Measurements from ENCODE around the gene PTGIS. TPM values are rescaled to one million over a fixed set of nuclear protein-coding genes. Genes with fewer than 3 reads are reported as not detected.

The PTGIS gene
- total RNA-seq, 1 experiment from 2014 or later: 0.26 TPM

DNA sequence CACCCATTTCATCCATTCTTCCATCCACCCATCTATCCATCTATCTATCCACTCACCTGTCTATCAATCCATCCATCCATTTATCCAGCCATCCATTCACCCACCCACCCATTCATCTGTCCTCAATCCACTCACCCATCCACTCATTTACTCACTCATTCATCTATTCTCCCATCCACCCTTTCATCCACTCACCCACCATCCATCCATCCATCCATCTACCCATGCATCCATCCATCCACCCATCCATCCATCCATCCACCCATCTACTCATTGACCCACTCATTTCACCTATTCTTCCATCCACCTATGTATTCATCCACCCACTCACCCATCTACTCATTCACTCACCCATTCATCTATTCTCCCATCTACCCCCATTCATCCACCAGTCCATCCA, 24.2 kb upstream of the PTGIS start:
- Mint-ChIP-seq H3K9me3 (ENCODE audit: low read depth, unreplicated experiment) (no peaks in the 10 kb centered on the region), H3K27ac (ENCODE audit: unreplicated experiment) (peak overlapping the region; percentile 1), H3K36me3 (ENCODE audit: insufficient read depth, unreplicated experiment) (no peaks in the 10 kb centered on the region), H3K4me1 (ENCODE audit: low read depth, unreplicated experiment) (peaks cover 65% of the 10 kb centered on the region), H3K27me3 (ENCODE audit: unreplicated experiment) (no peaks in the 10 kb centered on the region), H3K4me3 (ENCODE audit: low read depth, unreplicated experiment) (no peak overlapping the region)
- CTCF ChIA-PET: interaction anchor here (1.1 kb wide), 1 partner anchor 50 kb away, joined by 3 read pairs; no protein-coding TSS in a partner anchor
- BruUV-seq (replicated peaks): no TSS peak
- TF ChIP-seq, protein P1, sequence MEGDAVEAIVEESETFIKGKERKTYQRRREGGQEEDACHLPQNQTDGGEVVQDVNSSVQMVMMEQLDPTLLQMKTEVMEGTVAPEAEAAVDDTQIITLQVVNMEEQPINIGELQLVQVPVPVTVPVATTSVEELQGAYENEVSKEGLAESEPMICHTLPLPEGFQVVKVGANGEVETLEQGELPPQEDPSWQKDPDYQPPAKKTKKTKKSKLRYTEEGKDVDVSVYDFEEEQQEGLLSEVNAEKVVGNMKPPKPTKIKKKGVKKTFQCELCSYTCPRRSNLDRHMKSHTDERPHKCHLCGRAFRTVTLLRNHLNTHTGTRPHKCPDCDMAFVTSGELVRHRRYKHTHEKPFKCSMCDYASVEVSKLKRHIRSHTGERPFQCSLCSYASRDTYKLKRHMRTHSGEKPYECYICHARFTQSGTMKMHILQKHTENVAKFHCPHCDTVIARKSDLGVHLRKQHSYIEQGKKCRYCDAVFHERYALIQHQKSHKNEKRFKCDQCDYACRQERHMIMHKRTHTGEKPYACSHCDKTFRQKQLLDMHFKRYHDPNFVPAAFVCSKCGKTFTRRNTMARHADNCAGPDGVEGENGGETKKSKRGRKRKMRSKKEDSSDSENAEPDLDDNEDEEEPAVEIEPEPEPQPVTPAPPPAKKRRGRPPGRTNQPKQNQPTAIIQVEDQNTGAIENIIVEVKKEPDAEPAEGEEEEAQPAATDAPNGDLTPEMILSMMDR (IDR thresholded peaks at IDR 0.05; ENCODE audit: unreplicated experiment): no peak
- no peak for DNase-seq
- intact Hi-C loops (cut with micrococcal nuclease; ENCODE audit: unreplicated experiment): no loop called here

DNA sequence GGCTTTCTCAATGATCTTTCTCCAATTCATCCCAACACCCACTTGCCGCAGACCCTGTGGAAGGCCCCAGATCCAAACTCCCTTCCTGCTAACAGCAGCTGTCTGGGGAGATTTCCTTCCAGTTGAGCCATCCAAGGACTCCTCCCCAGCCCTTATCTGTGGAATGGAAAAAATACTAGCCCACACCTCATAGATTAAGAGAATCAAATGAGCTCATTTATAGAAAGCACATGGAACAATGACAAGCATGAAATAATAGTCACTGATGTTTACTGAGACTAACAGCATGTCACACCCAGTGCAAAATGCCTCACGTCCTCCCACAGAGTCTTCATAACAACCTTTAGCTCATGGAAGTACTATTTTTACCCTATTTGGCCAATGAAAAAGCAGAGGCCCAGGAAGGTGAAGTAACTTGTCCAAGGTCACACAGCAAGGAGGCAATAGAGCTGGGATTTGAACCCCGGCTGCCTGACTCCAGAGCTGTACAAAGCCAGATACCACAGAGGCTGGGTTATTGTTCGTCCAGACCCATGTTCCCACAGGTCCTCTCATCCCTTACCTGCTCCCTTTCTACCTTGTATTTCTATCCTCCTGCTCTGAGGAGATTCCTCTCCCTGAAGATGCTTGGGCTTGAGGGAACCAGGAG, 23.4 kb upstream of the PTGIS start:
- DNase-seq: no peak
- Mint-ChIP-seq H3K36me3 (ENCODE audit: insufficient read depth, unreplicated experiment) (no peaks in the 10 kb centered on the region), H3K27me3 (ENCODE audit: unreplicated experiment) (no peaks in the 10 kb centered on the region), H3K4me3 (ENCODE audit: low read depth, unreplicated experiment) (no peak overlapping the region), H3K4me1 (ENCODE audit: low read depth, unreplicated experiment) (peaks cover 63% of the 10 kb centered on the region), H3K27ac (ENCODE audit: unreplicated experiment) (no peak overlapping the region), H3K9me3 (ENCODE audit: low read depth, unreplicated experiment) (no peaks in the 10 kb centered on the region)
- no TSS peak for BruUV-seq (replicated peaks)
- intact Hi-C loops (cut with micrococcal nuclease; ENCODE audit: unreplicated experiment): no loop called here
- CTCF ChIA-PET: interaction anchor here (0.6 to 1.1 kb wide), 3 partner anchors 11 to 50 kb away, joined by 3 read pairs; no protein-coding TSS in a partner anchor
- TF ChIP-seq, protein P1 (IDR thresholded peaks at IDR 0.05; ENCODE audit: unreplicated experiment): no peak

DNA sequence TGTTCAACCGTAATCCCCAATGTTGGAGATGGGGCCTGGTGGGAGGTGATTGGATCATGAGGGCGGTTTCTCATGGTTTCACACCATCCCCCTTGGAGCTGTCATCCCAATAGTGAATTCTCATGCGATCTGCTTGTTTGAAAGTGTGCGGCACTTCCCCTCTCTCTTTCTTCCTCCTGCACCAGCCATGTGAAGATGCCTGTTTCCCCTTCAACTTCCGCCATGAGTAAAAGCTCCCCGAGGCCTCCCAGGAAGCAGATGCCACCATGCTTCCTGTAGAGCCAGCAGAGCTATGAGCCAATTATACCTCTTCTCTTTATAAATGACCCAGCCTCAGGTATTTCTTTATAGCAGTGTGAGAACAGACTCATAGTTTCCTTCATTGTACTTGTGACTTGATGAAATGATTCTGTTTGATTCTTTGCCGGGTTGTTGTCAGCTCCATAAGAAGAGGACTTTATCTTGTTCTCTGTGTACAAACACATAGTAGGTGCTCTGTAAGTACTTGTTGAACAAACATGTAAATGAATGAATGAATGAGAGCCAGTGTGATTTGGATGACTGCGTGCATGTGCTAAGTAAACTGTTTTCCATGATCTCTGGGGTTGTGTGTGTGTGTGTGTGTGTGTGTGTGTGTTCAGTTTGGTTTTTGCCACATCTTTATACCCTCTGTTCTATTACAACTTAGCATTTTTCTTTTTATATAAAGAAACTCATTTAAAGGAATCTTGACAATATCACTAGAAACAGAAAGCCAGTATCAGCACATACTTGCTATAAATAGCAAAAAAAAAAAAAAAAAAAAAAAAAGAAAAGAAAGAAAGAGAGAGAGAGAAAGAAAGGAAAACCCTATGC, 22.5 kb upstream of the PTGIS start:
- Mint-ChIP-seq H3K4me1 (ENCODE audit: low read depth, unreplicated experiment) (peaks cover 60% of the 10 kb centered on the region), H3K36me3 (ENCODE audit: insufficient read depth, unreplicated experiment) (no peaks in the 10 kb centered on the region), H3K9me3 (ENCODE audit: low read depth, unreplicated experiment) (no peaks in the 10 kb centered on the region), H3K4me3 (ENCODE audit: low read depth, unreplicated experiment) (no peak overlapping the region), H3K27me3 (ENCODE audit: unreplicated experiment) (no peaks in the 10 kb centered on the region), H3K27ac (ENCODE audit: unreplicated experiment) (no peak overlapping the region)
- TF ChIP-seq, protein P1 (IDR thresholded peaks at IDR 0.05; ENCODE audit: unreplicated experiment): no peak
- intact Hi-C loops (cut with micrococcal nuclease; ENCODE audit: unreplicated experiment): no loop called here
- no TSS peak for BruUV-seq (replicated peaks)
- CTCF ChIA-PET: interaction anchor here (0.6 kb wide), 1 partner anchor 558 kb away, joined by 3 read pairs; no protein-coding TSS in a partner anchor
- DNase-seq: no peak

DNA sequence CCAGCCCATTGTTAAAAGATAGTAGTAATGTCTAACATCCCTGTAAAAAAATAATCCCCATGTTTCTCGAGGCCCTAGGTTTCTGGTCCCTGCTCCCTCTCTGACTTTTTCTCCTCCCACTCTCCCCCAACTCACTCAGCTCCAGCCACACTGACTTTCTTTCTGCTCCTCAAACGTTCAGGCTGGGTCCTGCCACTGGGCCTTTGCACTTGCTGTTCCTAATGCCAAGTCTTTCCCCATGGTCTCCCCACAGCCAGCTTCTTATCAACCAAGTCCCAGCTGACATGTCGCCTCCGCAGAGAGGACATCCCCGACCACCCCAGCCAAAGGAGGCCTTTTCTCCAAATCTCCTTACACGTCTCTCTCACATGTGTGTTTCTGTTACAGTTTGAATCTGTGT, 21.8 kb upstream of the PTGIS start:
- no TSS peak for BruUV-seq (replicated peaks)
- intact Hi-C loops (cut with micrococcal nuclease; ENCODE audit: unreplicated experiment): no loop called here
- Mint-ChIP-seq H3K4me1 (ENCODE audit: low read depth, unreplicated experiment) (peaks cover 60% of the 10 kb centered on the region), H3K36me3 (ENCODE audit: insufficient read depth, unreplicated experiment) (no peaks in the 10 kb centered on the region), H3K4me3 (ENCODE audit: low read depth, unreplicated experiment) (no peak overlapping the region), H3K27me3 (ENCODE audit: unreplicated experiment) (no peaks in the 10 kb centered on the region), H3K27ac (ENCODE audit: unreplicated experiment) (no peak overlapping the region), H3K9me3 (ENCODE audit: low read depth, unreplicated experiment) (no peaks in the 10 kb centered on the region)
- CTCF ChIA-PET: interaction anchor here (0.6 kb wide), 1 partner anchor 558 kb away, joined by 3 read pairs; no protein-coding TSS in a partner anchor
- TF ChIP-seq, protein P1 (IDR thresholded peaks at IDR 0.05; ENCODE audit: unreplicated experiment): no peak
- no peak for DNase-seq
